GM13977 (cell line): Measurements from ENCODE around the gene AHI1.

Experiments
- DNase-seq: peaks from one replicate; pipeline ENCODE4 v3.0.0; 2012; ENCODE audit warnings: low spot score
- CTCF ChIP-seq: IDR thresholded peaks from 2 replicates; pipeline ENCODE4 v1.5.1; 2012; ENCODE audit warnings: mild to moderate bottlenecking, control low read depth; ENCODE audit not compliant: insufficient read depth; ENCODE audit errors: extremely low read depth, missing control alignments
- in situ Hi-C: fragments of 300-500 bp; cut with MboI; formaldehyde crosslinking; loops from one replicate; pipeline ENCODE4 v1.12.0; 2022; ENCODE audit warnings: low sequenced_read_pairs, low pct_unique_long_range_greater_than_20kb, mixed read lengths, inconsistent platforms; ENCODE audit not compliant: unreplicated experiment

AHI1 gene

GRCh38 chr6:135304883-135305282 is 192.7 kb downstream of the AHI1 start:
- no peak for DNase-seq
- in situ Hi-C loops = no loop called here
- no peak for TF ChIP-seq CTCF

- no peak for DNase-seq
- no peak for TF ChIP-seq CTCF
- in situ Hi-C loops = no loop called here
These were observed 196.2 kb downstream of the AHI1 start for GRCh38 chr6:135301304-135301703.

GRCh38 chr6:135300576-135300975 is 197.0 kb downstream of the AHI1 start:
- in situ Hi-C loops = no loop called here
- no peak for TF ChIP-seq CTCF
- DNase-seq = no peak

GRCh38 chr6:135299256-135299655 is 198.3 kb downstream of the AHI1 start:
- in situ Hi-C loops = no loop called here
- DNase-seq = no peak
- TF ChIP-seq CTCF = no peak

GRCh38 chr6:135298455-135298854 is 199.1 kb downstream of the AHI1 start:
- TF ChIP-seq CTCF = no peak
- in situ Hi-C loops = no loop called here
- DNase-seq = no peak

GRCh38 chr6:135296715-135297114 is 200.8 kb downstream of the AHI1 start:
- in situ Hi-C loops = no loop called here
- DNase-seq = no peak
- no peak for TF ChIP-seq CTCF

GRCh38 chr6:135295085-135295484 is 202.5 kb downstream of the AHI1 start:
- in situ Hi-C loops = no loop called here
- no peak for TF ChIP-seq CTCF
- no peak for DNase-seq
